ENCODE results near the gene TMEM95.

Gene TMEM95

GRCh38 chr17:7355053-7355452, at the start of gene TMEM95:
TSS of gene TMEM95 (plus strand) at chr17:7355156. CDS start at chr17:7355205, 49 bp downstream.
- no peak for DNase-seq

- peak; percentile 100 for DNase-seq
Measured at GRCh38 chr17:7306911-7307685, 47.9 kb upstream of the TMEM95 start, which contains the start of gene EIF5A. TSS of gene EIF5A (plus strand) at chr17:7307628. CDS start at chr17:7309636, 2,008 bp downstream.

- DNase-seq = no peak
Measured at GRCh38 chr17:7307686-7308624, 47.0 kb upstream of the TMEM95 start.

- peak; percentile 97 for DNase-seq
Measured at GRCh38 chr17:7308625-7309433, 46.1 kb upstream of the TMEM95 start.

GRCh38 chr17:7309628-7310027, 45.3 kb upstream of the TMEM95 start:
- no peak for DNase-seq

GRCh38 chr17:7311110-7311705, 43.7 kb upstream of the TMEM95 start:
- no peak for DNase-seq

- DNase-seq = no peak
Measured at GRCh38 chr17:7312432-7313087, 42.4 kb upstream of the TMEM95 start.

GRCh38 chr17:7313088-7313889, 41.7 kb upstream of the TMEM95 start:
- DNase-seq = peak; percentile 40

- DNase-seq = no peak
Measured at GRCh38 chr17:7313890-7314718, 40.9 kb upstream of the TMEM95 start.

GRCh38 chr17:7314719-7315569, 40.0 kb upstream of the TMEM95 start, which contains the start of gene GPS2:
TSS of gene GPS2 (minus strand) at chr17:7315360. CDS start at chr17:7315052, 308 bp downstream.
- DNase-seq = peak; percentile 94

GRCh38 chr17:7315570-7316235, 39.3 kb upstream of the TMEM95 start:
- DNase-seq = no peak

- no peak for DNase-seq
Measured at GRCh38 chr17:7317161-7317803, 37.7 kb upstream of the TMEM95 start.

GRCh38 chr17:7318121-7318860, 36.7 kb upstream of the TMEM95 start:
- no peak for DNase-seq

- no peak for DNase-seq
Measured at GRCh38 chr17:7321466-7321865, 33.5 kb upstream of the TMEM95 start.

- DNase-seq = no peak
Measured at GRCh38 chr17:7322520-7323194, 32.3 kb upstream of the TMEM95 start.

GRCh38 chr17:7323731-7324437, 31.1 kb upstream of the TMEM95 start:
- DNase-seq = peak; percentile 70
